DMS 273 (cell line): ENCODE results near the gene WDPCP.
A peak's percentile ranks its signal among the peaks of the same experiment; 100 is the strongest.
"Not testable (repeated sequence)": the region's sequence is repeated elsewhere in the genome, so short reads cannot be mapped to it uniquely, and the experiment has no call there.

ENCODE experiments used
- DNase-seq: peaks from one replicate; lab custom pipeline; 2025; ENCODE audit not compliant: unreplicated experiment; lab: John Stamatoyannopoulos, UW

Gene WDPCP

DNA sequence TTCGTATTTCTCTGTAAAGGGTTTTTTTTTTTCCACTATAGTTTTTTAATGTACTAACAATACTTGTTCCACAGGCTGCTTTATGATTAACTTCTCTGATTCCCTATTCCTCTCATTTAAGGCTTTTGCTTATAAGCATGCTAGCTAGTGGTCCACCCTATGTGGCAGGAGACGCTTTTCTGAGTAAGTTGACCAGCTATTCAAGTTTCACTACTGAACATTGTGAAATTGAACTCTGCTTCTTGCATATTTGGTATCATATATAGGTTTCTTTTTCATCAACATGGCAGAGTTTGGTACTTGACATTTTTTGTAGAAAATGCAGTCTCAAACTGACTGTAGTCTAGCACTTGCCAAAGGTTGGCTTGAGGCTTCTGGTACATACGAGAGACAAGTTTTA lies 463.4 kb downstream of the WDPCP start:
- no peak for DNase-seq

DNA sequence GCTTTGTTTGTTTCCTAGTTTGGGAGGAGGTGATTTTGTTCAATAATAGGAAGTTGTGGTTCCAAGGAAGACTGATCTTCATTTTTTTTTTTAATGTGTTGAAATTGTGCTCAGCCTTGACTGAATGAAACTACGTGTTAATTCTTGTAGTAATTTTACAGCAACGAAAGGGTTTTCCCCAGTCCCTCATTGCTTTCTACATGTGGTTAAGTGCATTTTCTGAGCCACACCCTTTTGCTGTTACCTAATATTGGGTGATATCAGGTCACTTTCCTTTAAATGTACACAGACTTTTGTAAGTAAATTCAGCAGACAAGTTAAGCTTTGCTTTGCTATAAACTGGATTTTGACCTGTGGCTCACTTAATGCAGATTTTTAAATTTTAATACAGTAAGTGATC lies 464.1 kb downstream of the WDPCP start:
- no peak for DNase-seq

- DNase-seq, result no peak
Observed at GRCh38 chr2:63122921-63123320, 465.4 kb downstream of the WDPCP start.

GRCh38 chr2:63121055-63121834 lies 467.0 kb downstream of the WDPCP start:
- DNase-seq, result no peak

GRCh38 chr2:63118821-63119220 lies 469.5 kb downstream of the WDPCP start:
- no peak for DNase-seq

- no peak for DNase-seq
Observed at GRCh38 chr2:63104482-63104881, 483.8 kb downstream of the WDPCP start.

GRCh38 chr2:63101954-63102353 lies 486.3 kb downstream of the WDPCP start:
- DNase-seq, result no peak

GRCh38 chr2:63099032-63099431 lies 489.2 kb downstream of the WDPCP start:
- no peak for DNase-seq

GRCh38 chr2:63096491-63096890 lies 491.8 kb downstream of the WDPCP start:
- no peak for DNase-seq

- DNase-seq, result no peak
Observed at GRCh38 chr2:63093502-63093901, 494.8 kb downstream of the WDPCP start.

GRCh38 chr2:63092857-63093256 lies 495.4 kb downstream of the WDPCP start:
- no peak for DNase-seq

GRCh38 chr2:63092401-63092800 lies 495.9 kb downstream of the WDPCP start:
- DNase-seq, result no peak

- DNase-seq, result no peak
Observed at GRCh38 chr2:63086687-63087086, 501.6 kb downstream of the WDPCP start.

GRCh38 chr2:63081404-63081803 lies 506.9 kb downstream of the WDPCP start:
- DNase-seq, result no peak

DNA sequence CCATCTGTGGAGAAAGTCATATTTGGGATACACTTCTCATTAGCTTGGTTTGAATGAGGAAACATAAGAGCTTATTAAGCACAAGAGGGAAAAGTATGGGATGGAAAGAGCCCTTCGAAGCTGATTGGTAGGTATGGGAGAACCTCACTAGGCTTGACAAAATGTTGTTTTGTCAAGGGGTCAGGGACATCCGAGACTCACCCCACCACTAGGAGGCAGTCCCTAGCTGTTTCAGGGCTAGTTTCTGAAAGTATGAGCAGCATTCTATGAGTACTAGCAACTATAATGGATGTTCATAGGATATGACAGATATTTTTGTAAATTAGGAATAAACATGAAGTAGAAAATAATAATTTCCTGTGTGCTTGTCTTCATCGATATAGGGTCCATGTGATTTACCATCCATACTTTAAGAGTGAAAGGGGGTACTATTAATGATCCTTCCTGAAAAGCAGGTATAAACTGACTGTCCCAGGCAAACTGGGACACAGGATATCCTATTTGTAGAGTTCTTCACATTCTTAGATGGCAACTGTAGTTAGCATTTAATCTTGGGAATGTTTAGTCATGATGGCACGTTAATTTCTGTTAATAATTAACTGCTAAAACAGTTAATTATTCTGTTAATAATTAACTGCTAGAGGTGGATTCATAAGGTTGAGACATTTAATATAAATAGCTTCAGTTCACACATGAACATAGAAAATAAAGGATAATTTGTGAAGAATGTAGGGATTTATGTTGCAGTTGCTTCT lies 509.2 kb downstream of the WDPCP start:
- peak; percentile 42 for DNase-seq

DNA sequence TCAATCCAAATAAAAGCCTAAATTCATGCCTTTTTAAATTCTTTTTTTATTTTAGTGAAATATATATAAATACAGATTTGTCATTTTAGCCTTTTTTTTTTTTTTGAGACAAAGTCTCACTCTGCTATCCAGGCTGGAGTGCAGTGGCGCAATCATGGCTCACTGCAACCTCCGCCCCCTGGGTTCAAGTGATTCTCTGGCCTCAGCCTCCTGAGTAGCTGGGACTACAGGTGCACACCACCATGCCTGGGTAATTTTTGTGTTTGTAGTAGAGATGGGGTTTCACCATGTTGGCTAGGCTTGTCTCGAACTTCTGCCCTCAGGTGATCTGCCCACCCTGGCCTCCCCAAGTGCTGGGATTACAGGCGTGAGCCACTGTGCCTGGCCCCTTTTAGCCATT lies 513.9 kb downstream of the WDPCP start:
- not testable (repeated sequence) for DNase-seq

DNA sequence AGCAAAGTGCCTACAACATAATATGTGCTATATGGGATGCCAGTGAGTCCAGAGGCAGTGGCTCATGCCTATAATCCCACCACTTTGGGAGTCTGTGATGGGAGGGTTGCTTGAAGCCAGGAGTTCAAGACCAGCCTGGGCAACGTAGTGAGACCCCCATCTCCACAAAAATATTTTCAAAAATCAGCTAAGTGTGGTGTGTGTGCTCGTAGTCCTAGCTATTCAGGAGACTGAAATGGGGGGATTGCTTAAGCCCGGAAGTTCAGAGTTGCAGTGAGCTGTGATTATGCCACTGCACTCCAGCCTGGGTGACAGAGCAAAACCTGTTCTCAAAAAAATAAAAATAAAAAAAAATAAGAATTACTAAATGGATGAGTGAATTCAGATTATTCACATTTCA lies 514.3 kb downstream of the WDPCP start:
- DNase-seq, result no peak

DNA sequence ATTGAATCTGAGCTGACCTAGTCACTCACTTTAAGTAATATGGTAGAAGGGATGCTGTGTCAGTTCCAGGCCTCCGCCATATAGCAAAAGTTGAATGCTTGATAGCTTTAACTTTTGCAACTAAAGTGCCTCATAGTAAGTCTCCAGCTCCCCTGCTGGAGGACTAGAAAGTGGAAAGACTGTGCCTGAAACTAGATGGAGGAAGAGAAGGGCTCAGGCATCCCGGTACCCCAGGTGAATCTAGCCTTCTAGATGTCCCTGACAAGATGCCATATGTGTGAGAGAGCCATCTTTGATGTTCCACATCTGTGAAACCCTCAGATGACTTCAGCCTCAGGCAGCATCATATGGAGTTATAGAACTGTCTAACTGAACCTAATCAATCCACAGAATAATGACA lies 516.6 kb downstream of the WDPCP start:
- DNase-seq, result no peak
